IMR-90 (cell line): ENCODE data around the gene PSD2. TPM values are rescaled to one million over a fixed set of nuclear protein-coding genes. Genes with fewer than 3 reads are reported as not detected.
"Not testable (repeated sequence)": the region's sequence is repeated elsewhere in the genome, so short reads cannot be mapped to it uniquely, and the experiment has no call there.

Source experiments
- ATAC-seq: fragments of 200-7000 bp; cut with Tn5 transposase; 2 replicates; pipeline ENCODE4 v1.9.1; 2020; ENCODE audit warnings: low read depth, mild to moderate bottlenecking, moderate library complexity
- BruUV-seq: library from RNA; stranded (reverse); fragments of 400-500 nt; replicated peaks from 2 replicates; lab custom pipeline; 2021; lab: Mats Ljungman, UMichigan
- CTCF ChIA-PET: fragments of 300-600 bp; formaldehyde crosslinking; extraction: SDS; loops from one replicate; lab custom pipeline; 2021; ENCODE audit warnings: antibody characterized with exemption; lab: Yijun Ruan, JAX
- POLR2A ChIA-PET: fragments of 300-600 bp; sonication (Branson Sonifier 250); formaldehyde crosslinking; loops from one replicate; lab custom pipeline; 2022; ENCODE audit warnings: antibody characterized with exemption; ENCODE audit not compliant: unreplicated experiment; lab: Charles Lee
- DNase-seq: peaks from one replicate; pipeline ENCODE4 v3.0.0; 2013
- H2AFZ ChIP-seq: replicated peaks from 2 replicates; pipeline ENCODE3; 2013; ENCODE audit warnings: low read length, mild to moderate bottlenecking; ENCODE audit not compliant: poor library complexity
- H2AK5ac ChIP-seq: 2 replicates; pipeline ENCODE4 v1.6.1; 2013; ENCODE audit warnings: low read depth, low read length, inconsistent platforms
- H2AK9ac ChIP-seq: replicated peaks from 2 replicates; pipeline ENCODE3; 2013; ENCODE audit warnings: mild to moderate bottlenecking, low read depth, low read length, moderate library complexity; ENCODE audit not compliant: poor library complexity
- H2BK120ac ChIP-seq: 2 replicates; pipeline ENCODE4 v1.6.1; 2013; ENCODE audit warnings: low read depth, low read length, inconsistent platforms
- H2BK15ac ChIP-seq: 3 replicates; pipeline ENCODE4 v1.6.1; 2013; ENCODE audit warnings: low read depth, low read length, inconsistent platforms
- H2BK20ac ChIP-seq: 2 replicates; pipeline ENCODE4 v1.6.1; 2013; ENCODE audit warnings: low read depth, mild to moderate bottlenecking, inconsistent platforms, low read length, moderate library complexity
- H2BK5ac ChIP-seq: 2 replicates; pipeline ENCODE4 v1.6.1; 2013; ENCODE audit warnings: mild to moderate bottlenecking, low read depth, low read length, inconsistent platforms; ENCODE audit not compliant: poor library complexity, severe bottlenecking
- H3K14ac ChIP-seq: replicated peaks from 2 replicates; pipeline ENCODE4 v1.6.1; 2013; ENCODE audit warnings: low read depth, low read length, inconsistent platforms
- H3K18ac ChIP-seq: 2 replicates; pipeline ENCODE4 v1.6.1; 2013; ENCODE audit warnings: low read depth, low read length, control low read depth
- H3K23ac ChIP-seq: 2 replicates; pipeline ENCODE4 v1.6.1; 2013; ENCODE audit warnings: low read depth, low read length, inconsistent platforms
- H3K27ac ChIP-seq: 2 replicates; pipeline ENCODE4 v1.5.1; 2013; ENCODE audit warnings: mild to moderate bottlenecking, control low read depth, low read length; ENCODE audit not compliant: insufficient read depth
- H3K27me3 ChIP-seq: 2 replicates; pipeline ENCODE4 v1.6.1; 2013; ENCODE audit warnings: low read length; ENCODE audit not compliant: control insufficient read depth, insufficient read depth
- H3K36me3 ChIP-seq: 2 replicates; pipeline ENCODE4 v1.6.1; 2013; ENCODE audit warnings: low read length, mixed read lengths; ENCODE audit not compliant: control insufficient read depth, insufficient read depth
- H3K4ac ChIP-seq: 2 replicates; pipeline ENCODE4 v1.6.1; 2013; ENCODE audit warnings: low read depth, low read length, inconsistent platforms
- H3K4me1 ChIP-seq: 2 replicates; pipeline ENCODE4 v1.6.1; 2013; ENCODE audit warnings: low read length, mixed read lengths; ENCODE audit not compliant: control insufficient read depth, insufficient read depth
- H3K4me2 ChIP-seq: 2 replicates; pipeline ENCODE4 v1.6.1; 2013; ENCODE audit warnings: low read depth, mild to moderate bottlenecking, control low read depth, low read length, moderate library complexity
- H3K4me3 ChIP-seq: 2 replicates; pipeline ENCODE4 v1.5.1; 2013; ENCODE audit warnings: low read depth, mild to moderate bottlenecking, control low read depth, low read length, moderate library complexity; ENCODE audit not compliant: insufficient read depth
- H3K56ac ChIP-seq: 2 replicates; pipeline ENCODE4 v1.6.1; 2013; ENCODE audit warnings: low read length, inconsistent platforms; ENCODE audit not compliant: insufficient read depth; ENCODE audit errors: extremely low read depth
- H3K79me1 ChIP-seq, 2 experiments: 2 replicates each; pipeline ENCODE4 v1.6.1; 2013; ENCODE audit warnings: low read length in 2 of 2, inconsistent platforms in 1 of 2, low read depth in 1 of 2
- H3K9ac ChIP-seq: 2 replicates; pipeline ENCODE4 v1.6.1; 2013; ENCODE audit warnings: low read depth, low read length, control low read depth
- H3K9me1 ChIP-seq: 2 replicates; pipeline ENCODE4 v1.6.1; 2013; ENCODE audit warnings: low read length, inconsistent platforms; ENCODE audit not compliant: insufficient read depth
- H3K9me3 ChIP-seq: 2 replicates; pipeline ENCODE4 v1.6.1; 2013; ENCODE audit warnings: low read length; ENCODE audit not compliant: control insufficient read depth, insufficient read depth
- H4K20me1 ChIP-seq: 2 replicates; pipeline ENCODE4 v1.6.1; 2013; ENCODE audit warnings: low read length, inconsistent platforms; ENCODE audit not compliant: insufficient read depth
- H4K5ac ChIP-seq: 2 replicates; pipeline ENCODE4 v1.6.1; 2013; ENCODE audit warnings: mild to moderate bottlenecking, low read depth, low read length, control low read depth
- H4K8ac ChIP-seq, 2 experiments: 2 replicates each; pipeline ENCODE4 v1.6.1; 2013; ENCODE audit warnings: low read depth in 2 of 2, low read length in 2 of 2, control low read depth in 1 of 2, inconsistent platforms in 1 of 2
- H4K91ac ChIP-seq: 2 replicates; pipeline ENCODE4 v1.6.1; 2013; ENCODE audit warnings: low read depth, low read length, inconsistent platforms; ENCODE audit not compliant: insufficient read depth
- WGBS, 2 experiments: methylation state at CpG; one replicate each; pipeline versions ENCODE4 v1.1.5 to v1.1.7; 2013; ENCODE audit warnings: missing lambda C conversion rate in 2 of 2; ENCODE audit not compliant: insufficient read length in 1 of 2; ENCODE audit errors: extremely low coverage in 2 of 2; 5-methylcytosine and 5-hydroxymethylcytosine counted together
- dilution Hi-C: fragments of 300-500 bp; cut with HindIII; formaldehyde crosslinking; loops from one replicate; pipeline ENCODE4 v1.14.3; 2018; ENCODE audit warnings: low sequenced_read_pairs; ENCODE audit not compliant: unreplicated experiment
- in situ Hi-C: fragments of 300-500 bp; cut with MboI; formaldehyde crosslinking; loops from 3 replicates; pipeline ENCODE4 v1.14.3; 2019; ENCODE audit warnings: low sequenced_read_pairs, inconsistent platforms, mixed read lengths
- intact Hi-C: fragments of 100-400 bp; cut with micrococcal nuclease; formaldehyde crosslinking; loops from 2 replicates; pipeline ENCODE4 v1.10.0; 2022
- polyA plus RNA-seq, 3 experiments: library from polyadenylated mRNA; depleted of rRNA; stranded (reverse); fragments of >200 nt; gene quantifications; 2 replicates each; pipeline ENCODE4 v1.2.3, GENCODE V29; 2012; ENCODE audit warnings: low replicate concordance in 1 of 3
- total RNA-seq: library from RNA; depleted of rRNA; stranded (reverse); fragments of >200 nt; gene quantifications from 2 replicates; pipeline ENCODE4 v1.2.3, GENCODE V29; 2012

The PSD2 gene
- total and polyA plus RNA-seq, 2 of the 4 experiments (the other 2 are of a cell fraction) = 0.05 TPM; not detected in 1

GRCh38 chr5:139792655-139793054 lies 3.0 kb upstream of the PSD2 start:
- H3K9me1 ChIP-seq, H4K91ac ChIP-seq, H2AK5ac ChIP-seq, H3K4me3 ChIP-seq, H3K4ac ChIP-seq, CTCF ChIA-PET, ATAC-seq, BruUV-seq, POLR2A ChIA-PET, H3K36me3 ChIP-seq, H2AFZ ChIP-seq, H2BK20ac ChIP-seq, H4K20me1 ChIP-seq, H3K9me3 ChIP-seq, H3K9ac ChIP-seq, H3K14ac ChIP-seq, H3K4me1 ChIP-seq, H2BK120ac ChIP-seq, H2BK15ac ChIP-seq, H4K5ac ChIP-seq, H3K23ac ChIP-seq, H3K79me1 ChIP-seq, H3K27ac ChIP-seq, H2BK5ac ChIP-seq, H2AK9ac ChIP-seq, DNase-seq, H4K8ac ChIP-seq, dilution Hi-C loops, H3K18ac ChIP-seq, H3K4me2 ChIP-seq, intact Hi-C loops, H3K56ac ChIP-seq: not testable (repeated sequence)
- WGBS, 2 experiments = 80% methylated on average over 1 of the region's 2 CpGs; no CpG with 5 or more reads in 1 of the 2 experiments
- in situ Hi-C loops = loop anchor here (5.0 to 25.0 kb wide), 2 partner anchors 50 to 570 kb away; partner anchors contain the start of gene SLC4A9
- H3K27me3 ChIP-seq = peaks cover 58% of the 10 kb centered on the region
